GM23338 (cell line): ENCODE data around the gene CCT5. TPM values are rescaled to one million over a fixed set of nuclear protein-coding genes. Genes with fewer than 3 reads are reported as not detected.

Experiments used
- ATAC-seq: fragments of 200-7000 bp; cut with Tn5 transposase; 3 replicates; pipeline ENCODE4 v1.9.1; 2020
- DNase-seq: peaks from one replicate; pipeline ENCODE4 v3.0.0-alpha.2; 2015; ENCODE audit warnings: low spot score
- H2AFZ ChIP-seq: fragments of 200-600 bp; sonication (generic); 2 replicates; pipeline ENCODE4 v1.8.0; 2016; ENCODE audit warnings: antibody characterized with exemption, mild to moderate bottlenecking, moderate library complexity
- H3F3A ChIP-seq: fragments of 200-600 bp; sonication (generic); replicated peaks from 2 replicates; pipeline ENCODE4 v1.8.0; 2017; ENCODE audit warnings: antibody characterized with exemption, mixed run types, low read depth
- H3K27ac ChIP-seq: fragments of 200-600 bp; sonication (generic); 2 replicates; pipeline ENCODE4 v1.6.1; 2016; ENCODE audit warnings: low read depth
- H3K27me3 ChIP-seq: fragments of 200-600 bp; sonication (generic); 2 replicates; pipeline ENCODE4 v1.8.0; 2016; ENCODE audit warnings: mild to moderate bottlenecking, mixed run types, moderate library complexity; ENCODE audit not compliant: insufficient read depth
- H3K36me3 ChIP-seq: fragments of 200-600 bp; sonication (generic); 2 replicates; pipeline ENCODE4 v1.8.0; 2016; ENCODE audit warnings: mild to moderate bottlenecking; ENCODE audit not compliant: insufficient read depth
- H3K4me1 ChIP-seq: fragments of 200-600 bp; sonication (generic); 2 replicates; pipeline ENCODE4 v1.8.0; 2016; ENCODE audit warnings: mild to moderate bottlenecking, moderate library complexity; ENCODE audit not compliant: insufficient read depth
- H3K4me2 ChIP-seq: fragments of 200-600 bp; sonication (generic); 2 replicates; pipeline ENCODE4 v1.7.1; 2017; ENCODE audit warnings: mixed run types
- H3K4me3 ChIP-seq: fragments of 200-600 bp; sonication (generic); 2 replicates; pipeline ENCODE4 v1.6.1; 2016; ENCODE audit warnings: mixed run types
- H3K79me2 ChIP-seq: fragments of 200-600 bp; sonication (generic); replicated peaks from 2 replicates; pipeline ENCODE4 v1.8.0; 2017; ENCODE audit warnings: mild to moderate bottlenecking; ENCODE audit not compliant: insufficient read depth
- H3K9me2 ChIP-seq: fragments of 200-600 bp; sonication (generic); 2 replicates; pipeline ENCODE4 v1.8.0; 2017; ENCODE audit not compliant: insufficient read depth
- H4K20me1 ChIP-seq: fragments of 200-600 bp; sonication (generic); replicated peaks from 2 replicates; pipeline ENCODE4 v1.8.0; 2017; ENCODE audit warnings: mild to moderate bottlenecking; ENCODE audit not compliant: insufficient read depth
- H3K27ac Mint-ChIP-seq: 2 replicates; pipeline ENCODE4 v1.8.0; 2020; ENCODE audit warnings: inconsistent platforms, mild to moderate bottlenecking, moderate library complexity, mixed read lengths
- H3K27me3 Mint-ChIP-seq: 3 replicates; pipeline ENCODE4 v1.8.0; 2022; ENCODE audit warnings: low read depth, mild to moderate bottlenecking, moderate library complexity, mixed read lengths, inconsistent platforms; ENCODE audit not compliant: insufficient read depth, poor library complexity
- H3K36me3 Mint-ChIP-seq: 3 replicates; pipeline ENCODE4 v1.8.0; 2021; ENCODE audit warnings: low read depth, mild to moderate bottlenecking, inconsistent platforms, moderate library complexity, mixed read lengths
- H3K4me1 Mint-ChIP-seq: 3 replicates; pipeline ENCODE4 v1.8.0; 2020; ENCODE audit warnings: mild to moderate bottlenecking, inconsistent platforms, mixed read lengths
- H3K4me3 Mint-ChIP-seq: 3 replicates; pipeline ENCODE4 v1.8.0; 2021; ENCODE audit warnings: moderate library complexity, mild to moderate bottlenecking, inconsistent platforms, mixed read lengths
- H3K9me3 Mint-ChIP-seq: 3 replicates; pipeline ENCODE4 v1.8.0; 2020; ENCODE audit warnings: moderate library complexity, mild to moderate bottlenecking, inconsistent platforms, mixed read lengths
- CREB1 ChIP-seq: fragments of 250-450 bp; sonication (Bioruptor Pico); IDR thresholded peaks from 2 replicates; pipeline ENCODE4 v1.5.0; 2020; ENCODE audit warnings: low read depth, mild to moderate bottlenecking, moderate library complexity
- EZH2 ChIP-seq: fragments of 200-600 bp; sonication (generic); IDR thresholded peaks from one replicate; pipeline ENCODE4 v1.8.0; 2017; ENCODE audit warnings: antibody characterized with exemption, mild to moderate bottlenecking, low read depth; ENCODE audit not compliant: unreplicated experiment
- EZH2phosphoT487 ChIP-seq: fragments of 200-600 bp; sonication (generic); IDR thresholded peaks from one replicate; pipeline ENCODE4 v1.8.1; 2018; ENCODE audit warnings: antibody characterized with exemption; ENCODE audit not compliant: unreplicated experiment
- NANOG ChIP-seq: IDR thresholded peaks from 2 replicates; pipeline ENCODE4 v1.6.1; 2016; ENCODE audit warnings: antibody characterized with exemption, borderline replicate concordance
- POLR2AphosphoS5 ChIP-seq: IDR thresholded peaks from 2 replicates; pipeline ENCODE4 v1.6.1; 2016; ENCODE audit warnings: antibody characterized with exemption, low read depth
- STAT1 ChIP-seq: IDR thresholded peaks from one replicate; pipeline ENCODE4 v1.6.1; 2016; ENCODE audit warnings: antibody characterized with exemption; ENCODE audit not compliant: unreplicated experiment
- ZNF114 ChIP-seq: fragments of 250-450 bp; sonication (Bioruptor Pico); IDR thresholded peaks from 2 replicates; pipeline ENCODE4 v1.5.0; 2020; ENCODE audit warnings: mild to moderate bottlenecking, moderate library complexity
- ZNF331 ChIP-seq: fragments of 250-450 bp; sonication (Bioruptor Pico); IDR thresholded peaks from 2 replicates; pipeline ENCODE4 v1.5.0; 2020; ENCODE audit warnings: low read depth, mild to moderate bottlenecking, moderate library complexity
- polyA plus RNA-seq: library from polyadenylated mRNA; unstranded; fragments of >200 nt; fragmentation: Nextera tagmentation; extraction: Ambion mirVana; gene quantifications from 2 replicates; pipeline ENCODE4 v1.2.1, GENCODE V29; 2016
- total RNA-seq: library from RNA; depleted of rRNA; stranded (reverse); fragments of >200 nt; shearing (Covaris generic); gene quantifications from 2 replicates; pipeline ENCODE4 v1.2.3, GENCODE V29; 2014
- TF ChIP-seq, protein P1 (sequence below): fragments of 250-450 bp; sonication (Bioruptor Pico); IDR thresholded peaks from 2 replicates; pipeline ENCODE4 v1.5.0; 2020; ENCODE audit warnings: mild to moderate bottlenecking, moderate library complexity

CCT5 gene
- total and polyA plus RNA-seq, 2 experiments from 2014 or later = 576 to 661 TPM

DNA sequence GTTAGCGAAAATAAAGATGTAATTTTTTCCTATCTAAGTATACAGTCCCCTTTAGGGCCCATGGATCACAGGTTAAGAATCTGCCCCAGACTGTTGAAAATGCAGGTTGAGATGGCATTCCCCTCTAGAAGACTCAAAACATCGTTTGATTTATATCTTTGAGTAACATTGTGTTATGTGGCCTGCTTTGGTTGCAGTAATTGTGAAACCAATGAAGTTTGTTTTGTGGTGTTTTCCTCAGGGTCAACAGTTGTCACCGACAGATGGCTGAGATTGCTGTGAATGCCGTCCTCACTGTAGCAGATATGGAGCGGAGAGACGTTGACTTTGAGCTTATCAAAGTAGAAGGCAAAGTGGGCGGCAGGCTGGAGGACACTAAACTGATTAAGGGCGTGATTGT lies 7.8 kb downstream of the CCT5 start:
- H3K4me1 ChIP-seq = peaks cover 2% of the 10 kb centered on the region
- Mint-ChIP-seq H3K27me3 (peaks cover 7% of the 10 kb centered on the region), H3K4me3 (no peak overlapping the region), H3K4me1 (peaks cover 2% of the 10 kb centered on the region), H3K36me3 (peaks cover 96% of the 10 kb centered on the region), H3K27ac (no peak overlapping the region), H3K9me3 (no peaks in the 10 kb centered on the region)
- H3K4me2 ChIP-seq = no peak overlapping the region
- no peaks in the 10 kb centered on the region for H3K27me3 ChIP-seq
- no peak for ATAC-seq
- no peak overlapping the region for H3K27ac ChIP-seq
- TF ChIP-seq EZH2 (no peak), ZNF114 (CRISPR knock-in tag) (no peak), EZH2phosphoT487 (no peak), POLR2AphosphoS5 (no peak), NANOG (no peak)
- no peaks in the 10 kb centered on the region for H3K9me2 ChIP-seq
- H3K4me3 ChIP-seq = no peak overlapping the region
- no peak overlapping the region for H2AFZ ChIP-seq
- peaks cover 60% of the 10 kb centered on the region for H3K79me2 ChIP-seq
- H4K20me1 ChIP-seq = peaks cover 64% of the 10 kb centered on the region
- no peak for DNase-seq
- peaks cover 20% of the 10 kb centered on the region for H3F3A ChIP-seq
- peaks cover 87% of the 10 kb centered on the region for H3K36me3 ChIP-seq

DNA sequence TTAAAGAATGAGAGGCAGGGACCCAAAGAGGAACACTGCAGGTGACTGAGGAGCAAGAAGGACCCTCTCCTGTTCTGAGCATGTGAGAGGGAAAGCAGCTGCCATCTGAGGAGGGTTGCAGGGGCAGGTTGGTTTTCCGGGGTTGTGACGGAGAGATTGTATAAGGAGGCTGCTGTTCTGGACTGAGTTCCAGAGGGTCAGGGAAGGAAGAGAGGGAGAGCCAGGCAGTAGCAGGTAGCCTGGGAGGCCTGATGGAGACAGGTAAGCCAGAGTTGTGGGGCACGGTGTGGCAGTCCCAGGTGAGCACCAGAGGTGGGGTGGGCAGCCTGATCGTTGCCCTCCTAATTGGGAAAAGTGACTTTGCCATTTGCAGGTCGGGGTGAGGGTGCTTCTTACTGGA lies 9.8 kb downstream of the CCT5 start:
- Histone ChIP-seq H3K36me3 (peaks cover 96% of the 10 kb centered on the region), H3F3A (peaks cover 38% of the 10 kb centered on the region), H3K79me2 (peaks cover 40% of the 10 kb centered on the region), H3K27me3 (no peaks in the 10 kb centered on the region), H4K20me1 (peaks cover 59% of the 10 kb centered on the region), H3K4me1 (no peaks in the 10 kb centered on the region), H3K27ac (no peak overlapping the region), H3K4me3 (no peak overlapping the region), H3K9me2 (no peaks in the 10 kb centered on the region), H3K4me2 (no peak overlapping the region), H2AFZ (no peak overlapping the region)
- TF ChIP-seq POLR2AphosphoS5 = no peak
- TF ChIP-seq, protein P1, sequence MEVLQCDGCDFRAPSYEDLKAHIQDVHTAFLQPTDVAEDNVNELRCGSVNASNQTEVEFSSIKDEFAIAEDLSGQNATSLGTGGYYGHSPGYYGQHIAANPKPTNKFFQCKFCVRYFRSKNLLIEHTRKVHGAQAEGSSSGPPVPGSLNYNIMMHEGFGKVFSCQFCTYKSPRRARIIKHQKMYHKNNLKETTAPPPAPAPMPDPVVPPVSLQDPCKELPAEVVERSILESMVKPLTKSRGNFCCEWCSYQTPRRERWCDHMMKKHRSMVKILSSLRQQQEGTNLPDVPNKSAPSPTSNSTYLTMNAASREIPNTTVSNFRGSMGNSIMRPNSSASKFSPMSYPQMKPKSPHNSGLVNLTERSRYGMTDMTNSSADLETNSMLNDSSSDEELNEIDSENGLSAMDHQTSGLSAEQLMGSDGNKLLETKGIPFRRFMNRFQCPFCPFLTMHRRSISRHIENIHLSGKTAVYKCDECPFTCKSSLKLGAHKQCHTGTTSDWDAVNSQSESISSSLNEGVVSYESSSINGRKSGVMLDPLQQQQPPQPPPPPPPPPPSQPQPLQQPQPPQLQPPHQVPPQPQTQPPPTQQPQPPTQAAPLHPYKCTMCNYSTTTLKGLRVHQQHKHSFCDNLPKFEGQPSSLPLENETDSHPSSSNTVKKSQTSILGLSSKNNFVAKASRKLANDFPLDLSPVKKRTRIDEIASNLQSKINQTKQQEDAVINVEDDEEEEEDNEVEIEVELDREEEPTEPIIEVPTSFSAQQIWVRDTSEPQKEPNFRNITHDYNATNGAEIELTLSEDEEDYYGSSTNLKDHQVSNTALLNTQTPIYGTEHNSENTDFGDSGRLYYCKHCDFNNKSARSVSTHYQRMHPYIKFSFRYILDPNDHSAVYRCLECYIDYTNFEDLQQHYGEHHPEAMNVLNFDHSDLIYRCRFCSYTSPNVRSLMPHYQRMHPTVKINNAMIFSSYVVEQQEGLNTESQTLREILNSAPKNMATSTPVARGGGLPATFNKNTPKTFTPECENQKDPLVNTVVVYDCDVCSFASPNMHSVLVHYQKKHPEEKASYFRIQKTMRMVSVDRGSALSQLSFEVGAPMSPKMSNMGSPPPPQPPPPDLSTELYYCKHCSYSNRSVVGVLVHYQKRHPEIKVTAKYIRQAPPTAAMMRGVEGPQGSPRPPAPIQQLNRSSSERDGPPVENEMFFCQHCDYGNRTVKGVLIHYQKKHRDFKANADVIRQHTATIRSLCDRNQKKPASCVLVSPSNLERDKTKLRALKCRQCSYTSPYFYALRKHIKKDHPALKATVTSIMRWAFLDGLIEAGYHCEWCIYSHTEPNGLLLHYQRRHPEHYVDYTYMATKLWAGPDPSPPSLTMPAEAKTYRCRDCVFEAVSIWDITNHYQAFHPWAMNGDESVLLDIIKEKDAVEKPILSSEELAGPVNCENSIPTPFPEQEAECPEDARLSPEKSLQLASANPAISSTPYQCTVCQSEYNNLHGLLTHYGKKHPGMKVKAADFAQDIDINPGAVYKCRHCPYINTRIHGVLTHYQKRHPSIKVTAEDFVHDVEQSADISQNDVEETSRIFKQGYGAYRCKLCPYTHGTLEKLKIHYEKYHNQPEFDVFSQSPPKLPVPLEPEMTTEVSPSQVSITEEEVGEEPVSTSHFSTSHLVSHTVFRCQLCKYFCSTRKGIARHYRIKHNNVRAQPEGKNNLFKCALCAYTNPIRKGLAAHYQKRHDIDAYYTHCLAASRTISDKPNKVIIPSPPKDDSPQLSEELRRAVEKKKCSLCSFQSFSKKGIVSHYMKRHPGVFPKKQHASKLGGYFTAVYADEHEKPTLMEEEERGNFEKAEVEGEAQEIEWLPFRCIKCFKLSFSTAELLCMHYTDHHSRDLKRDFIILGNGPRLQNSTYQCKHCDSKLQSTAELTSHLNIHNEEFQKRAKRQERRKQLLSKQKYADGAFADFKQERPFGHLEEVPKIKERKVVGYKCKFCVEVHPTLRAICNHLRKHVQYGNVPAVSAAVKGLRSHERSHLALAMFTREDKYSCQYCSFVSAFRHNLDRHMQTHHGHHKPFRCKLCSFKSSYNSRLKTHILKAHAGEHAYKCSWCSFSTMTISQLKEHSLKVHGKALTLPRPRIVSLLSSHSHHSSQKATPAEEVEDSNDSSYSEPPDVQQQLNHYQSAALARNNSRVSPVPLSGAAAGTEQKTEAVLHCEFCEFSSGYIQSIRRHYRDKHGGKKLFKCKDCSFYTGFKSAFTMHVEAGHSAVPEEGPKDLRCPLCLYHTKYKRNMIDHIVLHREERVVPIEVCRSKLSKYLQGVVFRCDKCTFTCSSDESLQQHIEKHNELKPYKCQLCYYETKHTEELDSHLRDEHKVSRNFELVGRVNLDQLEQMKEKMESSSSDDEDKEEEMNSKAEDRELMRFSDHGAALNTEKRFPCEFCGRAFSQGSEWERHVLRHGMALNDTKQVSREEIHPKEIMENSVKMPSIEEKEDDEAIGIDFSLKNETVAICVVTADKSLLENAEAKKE = no peak
- TF ChIP-seq ZNF331 (CRISPR knock-in tag) = no peak
- no peak for TF ChIP-seq EZH2
- TF ChIP-seq STAT1 = no peak
- no peak for TF ChIP-seq CREB1
- no peak for TF ChIP-seq ZNF114 (CRISPR knock-in tag)
- H3K4me3 Mint-ChIP-seq = no peak overlapping the region
- peak overlapping the region; percentile 28 for H3K27ac Mint-ChIP-seq
- ATAC-seq (no peak), DNase-seq (no peak)
- H3K36me3 Mint-ChIP-seq = peaks cover 96% of the 10 kb centered on the region
- H3K27me3 Mint-ChIP-seq = peaks cover 7% of the 10 kb centered on the region
- no peaks in the 10 kb centered on the region; the same call in 2 of the 3 replicates for H3K4me1 Mint-ChIP-seq
- no peaks in the 10 kb centered on the region for H3K9me3 Mint-ChIP-seq
